A673 (cell line): Measurements from ENCODE around the gene M6PR. TPM values are rescaled to one million over a fixed set of nuclear protein-coding genes. Genes with fewer than 3 reads are reported as not detected.
"Not testable (repeated sequence)": the region's sequence is repeated elsewhere in the genome, so short reads cannot be mapped to it uniquely, and the experiment has no call there.

Experiments
- BruUV-seq: library from RNA; stranded (reverse); fragments of 400-500 nt; replicated peaks from 2 replicates; lab custom pipeline; 2021; lab: Mats Ljungman, UMichigan
- CTCF ChIA-PET: fragments of 300-600 bp; sonication (Branson Sonifier 250); formaldehyde crosslinking; loops from one replicate; lab custom pipeline; 2022; ENCODE audit warnings: antibody characterized with exemption; lab: Charles Lee
- POLR2A ChIA-PET: fragments of 300-600 bp; sonication (Branson Sonifier 250); formaldehyde crosslinking; loops from one replicate; lab custom pipeline; 2022; ENCODE audit warnings: antibody characterized with exemption; ENCODE audit not compliant: low non-redundant PET; lab: Charles Lee
- DNase-seq: peaks from one replicate; pipeline ENCODE4 v3.0.0-alpha.2; 2015; ENCODE audit warnings: low spot score
- H3K27ac ChIP-seq: fragments of 200-600 bp; sonication (generic); 2 replicates; pipeline ENCODE4 v1.5.1; 2016; ENCODE audit warnings: mixed run types, low read depth, mild to moderate bottlenecking, mixed read lengths, antibody characterized with exemption, low read length; ENCODE audit not compliant: poor library complexity, severe bottlenecking
- H3K27me3 ChIP-seq: fragments of 200-600 bp; sonication (generic); replicated peaks from 2 replicates; pipeline ENCODE4 v1.6.1; 2017; ENCODE audit warnings: mixed run types, low read depth, mild to moderate bottlenecking, mixed read lengths, antibody characterized with exemption, low read length; ENCODE audit not compliant: insufficient read depth, poor library complexity
- H3K36me3 ChIP-seq: fragments of 200-600 bp; sonication (generic); 2 replicates; pipeline ENCODE4 v1.6.1; 2016; ENCODE audit warnings: mixed run types, mild to moderate bottlenecking, mixed read lengths, antibody characterized with exemption, low read length; ENCODE audit not compliant: insufficient read depth, poor library complexity, severe bottlenecking
- H3K4me1 ChIP-seq: fragments of 200-600 bp; sonication (generic); 2 replicates; pipeline ENCODE4 v1.6.1; 2017; ENCODE audit warnings: mixed run types, mild to moderate bottlenecking, mixed read lengths, antibody characterized with exemption, low read length; ENCODE audit not compliant: insufficient read depth, poor library complexity, severe bottlenecking
- H3K4me3 ChIP-seq: fragments of 200-600 bp; sonication (generic); 2 replicates; pipeline ENCODE4 v1.5.1; 2016; ENCODE audit warnings: low read depth, mixed run types, mild to moderate bottlenecking, mixed read lengths, low read length; ENCODE audit not compliant: poor library complexity, severe bottlenecking
- H3K9me3 ChIP-seq: fragments of 200-600 bp; sonication (generic); 2 replicates; pipeline ENCODE4 v1.6.1; 2016; ENCODE audit warnings: mixed run types, low read depth, mild to moderate bottlenecking, mixed read lengths, antibody characterized with exemption, low read length; ENCODE audit not compliant: poor library complexity, severe bottlenecking
- CTCF ChIP-seq: fragments of 300-800, 200-600 bp; sonication (generic); conservative IDR thresholded peaks from 2 replicates; pipeline ENCODE4 v1.5.1; 2017; ENCODE audit warnings: low read depth, mild to moderate bottlenecking, antibody characterized with exemption, low read length, moderate library complexity, mixed read lengths
- EZH2 ChIP-seq: fragments of 200-600 bp; sonication (generic); IDR thresholded peaks from 2 replicates; pipeline ENCODE4 v1.6.1; 2017; ENCODE audit warnings: borderline replicate concordance, low read depth, mild to moderate bottlenecking, mixed read lengths, antibody characterized with exemption, low read length; ENCODE audit not compliant: poor library complexity, severe bottlenecking
- intact Hi-C: fragments of 100-400 bp; cut with micrococcal nuclease; formaldehyde crosslinking; loops from one replicate; pipeline ENCODE4 v1.10.0; 2022; ENCODE audit not compliant: unreplicated experiment
- total RNA-seq: library from RNA; stranded (reverse); gene quantifications from 2 replicates; pipeline ENCODE4 v1.2.3, GENCODE V29; 2021

The M6PR gene
- total RNA-seq, 1 experiment from 2014 or later, result 160 TPM

GRCh38 chr12:8946733-8947132 is 2.7 kb downstream of the M6PR start:
- H3K4me1 ChIP-seq, result peaks cover 16% of the 10 kb centered on the region
- POLR2A ChIA-PET, result no interaction called here
- H3K27ac ChIP-seq, result no peak overlapping the region
- no peak overlapping the region for H3K4me3 ChIP-seq
- CTCF ChIA-PET, result no interaction called here
- intact Hi-C loops, result loop anchor here (5.0 kb wide), 1 partner anchor 34 kb away; the partner anchor contains the start of gene PHC1
- H3K36me3 ChIP-seq, result peaks cover 43% of the 10 kb centered on the region
- TF ChIP-seq EZH2 (no peak), CTCF (no peak)
- H3K9me3 ChIP-seq, result no peaks in the 10 kb centered on the region
- DNase-seq, result no peak
- BruUV-seq, result no TSS peak
- H3K27me3 ChIP-seq, result no peaks in the 10 kb centered on the region

GRCh38 chr12:8943565-8944186 is 5.8 kb downstream of the M6PR start:
- TF ChIP-seq CTCF (no peak), EZH2 (no peak)
- Histone ChIP-seq H3K27ac (no peak overlapping the region), H3K9me3 (no peaks in the 10 kb centered on the region), H3K27me3 (no peaks in the 10 kb centered on the region), H3K4me3 (no peak overlapping the region), H3K36me3 (peaks cover 50% of the 10 kb centered on the region), H3K4me1 (peaks cover 11% of the 10 kb centered on the region)
- CTCF ChIA-PET, result no interaction called here
- intact Hi-C loops, result no loop called here
- no peak for DNase-seq
- POLR2A ChIA-PET, result no interaction called here
- no TSS peak for BruUV-seq

- CTCF ChIA-PET, result no interaction called here
Observed at GRCh38 chr12:8941691-8942478, 7.6 kb downstream of the M6PR start.

GRCh38 chr12:8937842-8938442 is 11.5 kb downstream of the M6PR start:
- CTCF ChIA-PET, H3K4me3 ChIP-seq, intact Hi-C loops, H3K27me3 ChIP-seq, DNase-seq, BruUV-seq, H3K27ac ChIP-seq, POLR2A ChIA-PET, H3K4me1 ChIP-seq, H3K9me3 ChIP-seq: not testable (repeated sequence)
- peaks cover 34% of the 10 kb centered on the region for H3K36me3 ChIP-seq

More at GRCh38 chr12:8941691-8942478, 7.6 kb downstream of the M6PR start:
- intact Hi-C loops, result no loop called here
- Histone ChIP-seq H3K27ac (no peak overlapping the region), H3K9me3 (no peaks in the 10 kb centered on the region), H3K36me3 (peaks cover 59% of the 10 kb centered on the region), H3K4me3 (no peak overlapping the region), H3K27me3 (no peaks in the 10 kb centered on the region), H3K4me1 (no peaks in the 10 kb centered on the region)
- POLR2A ChIA-PET, result no interaction called here
- no TSS peak for BruUV-seq
- TF ChIP-seq EZH2 (no peak), CTCF (no peak)
- no peak for DNase-seq
